ENCODE measurements around the gene MYLK.

MYLK gene

GRCh38 chr3:123684636-123685035, 199.5 kb downstream of the MYLK start:
- H3K4me1 Mint-ChIP-seq (ENCODE audit: low read depth) = no peaks in the 10 kb centered on the region
- no peaks in the 10 kb centered on the region for H3K9me3 Mint-ChIP-seq
- H3K27me3 Mint-ChIP-seq = no peaks in the 10 kb centered on the region
- no peaks in the 10 kb centered on the region for H3K36me3 Mint-ChIP-seq (ENCODE audit: low read depth)
- H3K27ac Mint-ChIP-seq = no peak overlapping the region
- H3K4me3 Mint-ChIP-seq = no peak overlapping the region

DNA sequence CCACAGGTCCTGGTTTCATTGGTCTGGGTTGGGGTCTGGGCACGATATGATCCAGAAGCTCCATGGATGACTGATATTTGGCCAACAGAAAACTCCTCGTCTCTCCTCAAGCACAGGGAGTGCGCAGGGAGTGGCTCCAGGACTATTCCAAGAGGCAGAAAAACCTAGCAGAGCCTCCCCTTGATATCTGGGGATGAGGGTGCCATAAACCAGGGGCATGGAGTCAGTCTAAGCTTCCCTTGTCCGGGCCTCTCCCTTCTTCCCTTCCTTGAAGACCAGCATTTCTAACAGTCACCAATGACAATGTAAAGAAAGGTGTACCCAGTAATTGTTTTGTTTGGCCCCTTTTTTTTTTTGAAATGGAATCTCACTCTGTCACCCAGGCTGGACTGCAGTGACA, 199.9 kb downstream of the MYLK start:
- H3K27me3 Mint-ChIP-seq = no peaks in the 10 kb centered on the region
- H3K4me1 Mint-ChIP-seq (ENCODE audit: low read depth) = no peaks in the 10 kb centered on the region
- no peaks in the 10 kb centered on the region for H3K36me3 Mint-ChIP-seq (ENCODE audit: low read depth)
- H3K4me3 Mint-ChIP-seq = no peak overlapping the region
- H3K9me3 Mint-ChIP-seq = no peaks in the 10 kb centered on the region
- no peak overlapping the region for H3K27ac Mint-ChIP-seq

DNA sequence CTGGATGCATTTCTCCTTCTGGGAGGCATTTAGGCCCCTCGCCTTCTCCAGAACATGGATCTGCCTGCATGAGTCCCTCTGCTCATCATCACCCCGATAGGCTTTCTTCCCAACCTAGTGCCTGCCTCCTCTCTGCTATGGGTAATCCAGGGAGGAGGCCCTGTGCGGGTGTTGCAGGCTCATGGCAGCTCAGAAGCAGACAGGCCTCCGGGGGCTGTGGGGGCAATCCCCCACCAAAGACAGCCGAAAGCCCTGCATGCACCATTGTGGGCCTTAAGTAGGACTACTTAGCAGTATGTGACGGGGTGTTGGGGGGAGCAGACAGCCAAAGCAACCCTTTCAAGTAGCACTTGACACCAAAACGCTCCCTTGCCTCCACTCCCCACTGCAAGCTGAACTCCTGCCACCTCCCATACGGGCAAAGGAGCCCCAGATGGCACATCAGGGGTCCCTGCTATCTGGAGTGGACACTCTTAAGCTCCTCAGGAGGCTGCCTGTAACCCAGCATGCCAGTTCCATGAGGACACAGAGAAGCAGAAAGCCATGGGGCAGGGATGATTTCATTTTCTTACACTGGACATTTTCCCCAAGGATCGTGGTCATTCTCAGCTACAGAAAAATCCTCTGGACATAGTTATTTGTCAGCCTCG, 200.5 kb downstream of the MYLK start:
- Mint-ChIP-seq H3K27ac (no peak overlapping the region), H3K4me3 (no peak overlapping the region), H3K4me1 (ENCODE audit: low read depth) (no peaks in the 10 kb centered on the region), H3K9me3 (no peaks in the 10 kb centered on the region), H3K27me3 (no peaks in the 10 kb centered on the region), H3K36me3 (ENCODE audit: low read depth) (no peaks in the 10 kb centered on the region)

GRCh38 chr3:123682781-123683504, 201.2 kb downstream of the MYLK start:
- H3K4me1 Mint-ChIP-seq (ENCODE audit: low read depth) = no peaks in the 10 kb centered on the region
- H3K27ac Mint-ChIP-seq = no peak overlapping the region
- no peaks in the 10 kb centered on the region for H3K36me3 Mint-ChIP-seq (ENCODE audit: low read depth)
- H3K27me3 Mint-ChIP-seq = no peaks in the 10 kb centered on the region
- no peaks in the 10 kb centered on the region for H3K9me3 Mint-ChIP-seq
- H3K4me3 Mint-ChIP-seq = no peak overlapping the region

- no peaks in the 10 kb centered on the region for H3K9me3 Mint-ChIP-seq
- no peaks in the 10 kb centered on the region for H3K27me3 Mint-ChIP-seq
- H3K4me1 Mint-ChIP-seq (ENCODE audit: low read depth) = no peaks in the 10 kb centered on the region
- H3K36me3 Mint-ChIP-seq (ENCODE audit: low read depth) = no peaks in the 10 kb centered on the region
- no peak overlapping the region for H3K27ac Mint-ChIP-seq
- H3K4me3 Mint-ChIP-seq = no peak overlapping the region
Measured at GRCh38 chr3:123682302-123682701, 201.8 kb downstream of the MYLK start.

GRCh38 chr3:123679712-123680386, 204.3 kb downstream of the MYLK start:
- Mint-ChIP-seq H3K36me3 (ENCODE audit: low read depth) (no peaks in the 10 kb centered on the region), H3K27me3 (no peaks in the 10 kb centered on the region), H3K27ac (no peak overlapping the region), H3K4me1 (ENCODE audit: low read depth) (no peaks in the 10 kb centered on the region), H3K9me3 (no peaks in the 10 kb centered on the region), H3K4me3 (no peak overlapping the region)

- Mint-ChIP-seq H3K4me1 (ENCODE audit: low read depth) (no peaks in the 10 kb centered on the region), H3K4me3 (no peak overlapping the region), H3K9me3 (no peaks in the 10 kb centered on the region), H3K36me3 (ENCODE audit: low read depth) (no peaks in the 10 kb centered on the region), H3K27me3 (peaks cover 4% of the 10 kb centered on the region), H3K27ac (no peak overlapping the region)
Measured at GRCh38 chr3:123678108-123678511, 206.0 kb downstream of the MYLK start.

GRCh38 chr3:123672429-123673146, 211.5 kb downstream of the MYLK start:
- H3K27ac Mint-ChIP-seq = no peak overlapping the region
- no peaks in the 10 kb centered on the region for H3K9me3 Mint-ChIP-seq
- H3K27me3 Mint-ChIP-seq = peaks cover 16% of the 10 kb centered on the region
- H3K4me1 Mint-ChIP-seq (ENCODE audit: low read depth) = peaks cover 5% of the 10 kb centered on the region
- H3K36me3 Mint-ChIP-seq (ENCODE audit: low read depth) = no peaks in the 10 kb centered on the region
- no peak overlapping the region for H3K4me3 Mint-ChIP-seq

- Mint-ChIP-seq H3K9me3 (no peaks in the 10 kb centered on the region), H3K36me3 (ENCODE audit: low read depth) (no peaks in the 10 kb centered on the region), H3K27ac (no peak overlapping the region), H3K4me1 (ENCODE audit: low read depth) (peaks cover 5% of the 10 kb centered on the region), H3K27me3 (peaks cover 18% of the 10 kb centered on the region), H3K4me3 (no peak overlapping the region)
Measured at GRCh38 chr3:123670743-123671142, 213.4 kb downstream of the MYLK start.

DNA sequence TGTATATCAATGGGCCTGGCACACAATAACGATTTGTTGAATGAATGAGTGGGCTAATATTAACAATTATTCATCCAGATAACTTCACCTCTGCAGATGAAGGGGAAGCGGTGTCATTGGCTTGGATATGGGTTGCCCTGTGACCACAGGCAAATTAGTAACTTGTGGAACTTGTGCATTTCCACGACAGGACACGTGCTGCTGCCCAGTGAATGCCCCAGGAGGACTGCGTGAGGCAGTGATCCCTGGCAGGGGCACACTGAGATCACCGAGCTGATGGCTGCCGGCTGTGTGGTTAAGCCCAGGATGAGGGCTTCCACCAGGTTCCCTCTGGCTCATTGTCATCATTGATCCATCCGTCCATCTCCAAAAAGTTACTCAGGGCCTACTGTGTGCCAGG, 215.2 kb downstream of the MYLK start:
- H3K27me3 Mint-ChIP-seq = peaks cover 20% of the 10 kb centered on the region
- H3K9me3 Mint-ChIP-seq = no peaks in the 10 kb centered on the region
- peaks cover 5% of the 10 kb centered on the region for H3K4me1 Mint-ChIP-seq (ENCODE audit: low read depth)
- H3K36me3 Mint-ChIP-seq (ENCODE audit: low read depth) = no peaks in the 10 kb centered on the region
- H3K27ac Mint-ChIP-seq = no peak overlapping the region
- no peak overlapping the region for H3K4me3 Mint-ChIP-seq

- Mint-ChIP-seq H3K36me3 (ENCODE audit: low read depth) (no peaks in the 10 kb centered on the region), H3K27ac (no peak overlapping the region), H3K4me3 (no peak overlapping the region), H3K9me3 (no peaks in the 10 kb centered on the region), H3K4me1 (ENCODE audit: low read depth) (peaks cover 5% of the 10 kb centered on the region), H3K27me3 (peaks cover 20% of the 10 kb centered on the region)
Measured at GRCh38 chr3:123667784-123668183, 216.3 kb downstream of the MYLK start.

DNA sequence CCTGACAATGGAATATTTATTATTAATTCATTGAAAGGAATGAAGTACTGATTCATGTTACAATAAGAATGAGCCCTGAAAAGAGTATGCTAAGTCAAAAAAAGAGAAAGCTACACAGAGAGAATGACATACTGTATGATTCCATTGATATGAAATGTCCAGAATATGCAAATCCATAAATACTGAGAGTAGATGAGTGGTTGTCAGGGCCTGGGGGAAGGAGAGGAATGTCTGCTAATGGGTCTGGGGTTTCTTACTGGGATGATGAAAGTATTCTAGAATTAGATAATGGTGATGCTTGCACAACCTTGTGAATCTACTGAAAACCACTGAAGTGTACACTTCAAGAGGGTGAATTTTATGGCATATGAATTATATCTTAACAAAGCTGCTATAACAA, 219.4 kb downstream of the MYLK start:
- Mint-ChIP-seq H3K27ac (no peak overlapping the region), H3K4me3 (no peak overlapping the region), H3K9me3 (no peaks in the 10 kb centered on the region), H3K27me3 (peaks cover 18% of the 10 kb centered on the region), H3K36me3 (ENCODE audit: low read depth) (no peaks in the 10 kb centered on the region), H3K4me1 (ENCODE audit: low read depth) (peaks cover 5% of the 10 kb centered on the region)

DNA sequence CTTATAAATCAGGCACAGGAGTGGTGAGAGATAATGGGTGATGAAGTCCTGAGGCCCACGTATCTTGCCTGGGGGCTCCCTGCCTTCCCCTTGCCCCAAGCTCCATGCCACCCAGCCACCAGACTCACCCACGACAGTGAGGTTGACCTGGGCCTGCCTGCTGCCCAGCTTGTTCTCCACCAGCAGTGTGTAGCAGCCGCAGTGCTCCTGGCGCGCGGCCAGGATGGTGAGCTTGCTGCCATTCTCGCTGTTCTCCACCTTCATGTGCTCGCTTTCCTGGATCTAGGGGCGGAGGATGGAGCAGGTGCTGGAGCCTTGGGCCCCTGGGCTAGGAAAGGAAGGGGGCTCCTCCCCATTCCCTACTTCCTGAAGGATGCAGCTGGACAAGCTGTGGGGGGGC, 220.2 kb downstream of the MYLK start:
- Mint-ChIP-seq H3K9me3 (no peaks in the 10 kb centered on the region), H3K27me3 (peaks cover 18% of the 10 kb centered on the region)

GRCh38 chr3:123661973-123662372, 222.2 kb downstream of the MYLK start:
- no peak overlapping the region for H3K4me3 Mint-ChIP-seq
- H3K27ac Mint-ChIP-seq = no peak overlapping the region
- H3K27me3 Mint-ChIP-seq = peaks cover 10% of the 10 kb centered on the region
- peaks cover 1% of the 10 kb centered on the region for H3K36me3 Mint-ChIP-seq (ENCODE audit: low read depth)
- no peaks in the 10 kb centered on the region for H3K4me1 Mint-ChIP-seq (ENCODE audit: low read depth)
- H3K9me3 Mint-ChIP-seq = peaks cover 1% of the 10 kb centered on the region

More for the DNA sequence above, 220.2 kb downstream of the MYLK start:
- H3K36me3 Mint-ChIP-seq (ENCODE audit: low read depth) = no peaks in the 10 kb centered on the region
- no peak overlapping the region for H3K27ac Mint-ChIP-seq
- peaks cover 5% of the 10 kb centered on the region for H3K4me1 Mint-ChIP-seq (ENCODE audit: low read depth)
- no peak overlapping the region for H3K4me3 Mint-ChIP-seq

DNA sequence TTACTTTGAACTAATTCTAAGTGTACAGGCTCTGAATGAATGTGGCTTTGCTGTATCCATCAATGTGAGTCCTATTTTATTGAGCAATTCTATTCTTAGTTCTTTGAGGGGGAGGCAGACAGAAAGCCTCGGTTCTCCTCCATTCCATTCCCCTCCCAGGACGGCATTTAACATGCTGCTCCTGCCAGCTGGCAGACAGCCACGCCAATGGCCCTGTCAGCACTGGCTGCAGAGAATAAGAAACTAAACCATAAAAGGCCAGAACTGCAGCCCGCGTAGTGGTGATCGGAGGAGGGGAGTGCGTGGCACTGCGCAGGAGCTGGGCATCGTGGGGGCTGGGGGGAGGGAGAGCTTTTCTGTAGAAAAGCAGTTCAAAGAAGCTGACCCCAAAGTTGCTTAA, 223.2 kb downstream of the MYLK start:
- Mint-ChIP-seq H3K4me3 (no peak overlapping the region), H3K27ac (no peak overlapping the region), H3K27me3 (peaks cover 10% of the 10 kb centered on the region), H3K36me3 (ENCODE audit: low read depth) (peaks cover 3% of the 10 kb centered on the region), H3K9me3 (peaks cover 8% of the 10 kb centered on the region), H3K4me1 (ENCODE audit: low read depth) (no peaks in the 10 kb centered on the region)

Data from stimulated activated naive CD8-positive, alpha-beta T cell treated with anti-CD3 and anti-CD28 coated beads, Interleukin-15, Interleukin-2, amounts not matched to agents 100 ng/mL and 50 ng/mL, for 24 hours (primary cell).